Thyroid gland (tissue), 4 donors: ENCODE measurements around the gene LENG1. TPM values are rescaled to one million over a fixed set of nuclear protein-coding genes. Genes with fewer than 3 reads are reported as not detected.

ENCODE experiments used
- DNase-seq, 2 donors: peaks; one replicate each; pipeline ENCODE4 v3.0.0-alpha.2; 2019
- H3K27ac ChIP-seq, 3 donors: fragments of 200-600 bp; sonication (generic); 1 replicate in 2 of 3; 2 replicates in 1 of 3; pipeline ENCODE4 v1.5.1; 2016 to 2019; ENCODE audit warnings: mild to moderate bottlenecking in 1 of 3, moderate library complexity in 1 of 3
- H3K27me3 ChIP-seq: fragments of 200-600 bp; sonication (generic); one replicate; pipeline ENCODE4 v1.5.1; 2019
- H3K36me3 ChIP-seq, 2 donors: fragments of 200-600 bp; sonication (generic); one replicate each; pipeline ENCODE4 v1.5.1; 2016 to 2019
- H3K4me1 ChIP-seq, 2 donors: fragments of 200-600 bp; sonication (generic); one replicate each; pipeline ENCODE4 v1.5.1; 2017 to 2019
- H3K4me3 ChIP-seq, 3 donors: fragments of 200-600 bp; sonication (generic); replicated peaks in 1 of 3; 1 replicate in 2 of 3; 2 replicates in 1 of 3; pipeline ENCODE4 v1.5.1; 2016; ENCODE audit warnings: mild to moderate bottlenecking in 1 of 3
- H3K9me3 ChIP-seq: fragments of 200-600 bp; sonication (generic); one replicate; pipeline ENCODE4 v1.5.1; 2017
- POLR2A ChIP-seq, 2 donors: fragments of 450-650 bp; IDR thresholded peaks; one replicate each; pipeline ENCODE4 v1.6.1; 2017; ENCODE audit warnings: antibody characterized with exemption in 2 of 2, mild to moderate bottlenecking in 2 of 2, moderate library complexity in 1 of 2
- WGBS, 2 donors: methylation state at CpG; one replicate each; pipeline ENCODE4 v1.1.5; 2017; 5-methylcytosine and 5-hydroxymethylcytosine counted together
- intact Hi-C: fragments of 100-400 bp; cut with DNase I; formaldehyde crosslinking; loops from one replicate; pipeline ENCODE4 v1.15.1; 2023
- total RNA-seq, 4 donors: library from RNA; depleted of rRNA; stranded (reverse); fragments of >200 nt; gene quantifications; one replicate each; pipeline ENCODE4 v1.2.3, GENCODE V29; 2016
- TF ChIP-seq, protein P1 (sequence below), 6 experiments: fragments of 200-600 bp in 3 of 6; fragments of 450-650 bp in 3 of 6; sonication (generic) in 3 of 6; IDR thresholded peaks; one replicate each; pipeline ENCODE4 v1.5.1; 2016 to 2019; ENCODE audit warnings: antibody characterized with exemption in 6 of 6, mild to moderate bottlenecking in 2 of 6, inconsistent platforms in 1 of 6, moderate library complexity in 1 of 6

The LENG1 gene
- total RNA-seq, 4 donors from 2014 or later, result 6.3 to 14.5 (median 8.2) TPM

DNA sequence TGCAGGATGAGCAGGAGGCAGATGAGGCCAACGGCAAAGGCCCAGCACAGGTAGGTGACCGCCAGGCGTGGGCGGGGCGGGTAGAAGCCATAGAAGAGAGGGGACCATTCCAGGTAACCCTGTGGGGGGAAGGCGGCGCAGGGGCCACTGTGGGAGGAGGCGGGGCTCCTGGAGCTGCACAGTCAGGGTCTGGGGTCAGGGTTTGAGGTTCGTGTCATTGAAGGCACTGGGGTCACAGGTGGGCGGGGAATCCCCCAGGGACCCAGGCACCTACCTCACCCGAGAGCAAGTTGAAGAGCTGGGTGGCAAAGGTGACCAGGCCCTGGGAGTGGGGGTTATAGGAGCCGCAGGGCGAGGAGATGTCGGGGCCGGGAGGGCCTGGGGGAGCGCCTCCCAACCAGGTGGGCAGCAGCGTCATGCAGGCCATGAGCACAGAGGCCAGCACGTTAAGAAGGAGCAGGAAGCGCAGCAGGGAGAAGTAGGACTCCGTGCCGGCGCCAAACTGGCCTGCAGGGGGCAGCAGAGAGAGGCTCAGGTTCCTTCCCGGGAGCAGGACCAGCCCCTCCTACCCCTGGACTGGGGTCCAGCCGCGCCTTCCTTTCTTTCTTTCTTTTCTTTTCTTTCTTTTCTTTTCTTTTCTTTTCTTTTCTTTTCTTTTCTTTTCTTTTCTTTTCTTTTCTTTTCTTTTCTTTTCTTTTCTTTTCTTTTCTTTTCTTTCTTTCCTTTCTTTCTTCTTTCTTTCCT, 8.8 kb upstream of the LENG1 start:
- peak; percentile 88 to 91 for DNase-seq
- Histone ChIP-seq H3K27me3 (no peaks in the 10 kb centered on the region), H3K27ac (no peak overlapping the region), H3K4me1 (peaks cover 1 to 14% of the 10 kb centered on the region in 2 donors), H3K9me3 (no peaks in the 10 kb centered on the region), H3K36me3 (no peaks in the 10 kb centered on the region), H3K4me3 (no peak overlapping the region)
- TF ChIP-seq, protein P1, sequence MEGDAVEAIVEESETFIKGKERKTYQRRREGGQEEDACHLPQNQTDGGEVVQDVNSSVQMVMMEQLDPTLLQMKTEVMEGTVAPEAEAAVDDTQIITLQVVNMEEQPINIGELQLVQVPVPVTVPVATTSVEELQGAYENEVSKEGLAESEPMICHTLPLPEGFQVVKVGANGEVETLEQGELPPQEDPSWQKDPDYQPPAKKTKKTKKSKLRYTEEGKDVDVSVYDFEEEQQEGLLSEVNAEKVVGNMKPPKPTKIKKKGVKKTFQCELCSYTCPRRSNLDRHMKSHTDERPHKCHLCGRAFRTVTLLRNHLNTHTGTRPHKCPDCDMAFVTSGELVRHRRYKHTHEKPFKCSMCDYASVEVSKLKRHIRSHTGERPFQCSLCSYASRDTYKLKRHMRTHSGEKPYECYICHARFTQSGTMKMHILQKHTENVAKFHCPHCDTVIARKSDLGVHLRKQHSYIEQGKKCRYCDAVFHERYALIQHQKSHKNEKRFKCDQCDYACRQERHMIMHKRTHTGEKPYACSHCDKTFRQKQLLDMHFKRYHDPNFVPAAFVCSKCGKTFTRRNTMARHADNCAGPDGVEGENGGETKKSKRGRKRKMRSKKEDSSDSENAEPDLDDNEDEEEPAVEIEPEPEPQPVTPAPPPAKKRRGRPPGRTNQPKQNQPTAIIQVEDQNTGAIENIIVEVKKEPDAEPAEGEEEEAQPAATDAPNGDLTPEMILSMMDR (IDR thresholded peaks at IDR 0.05), result peak; percentile 66 to 94 (median 74)
- TF ChIP-seq POLR2A (IDR thresholded peaks at IDR 0.05), result no peak
- intact Hi-C loops, result loop anchor here (5.0 kb wide), 1 partner anchor 64 kb away; no protein-coding TSS in a partner anchor
- WGBS, 2 donors, result 35% methylated on average over 23 to 24 of the region's 25 CpGs

DNA sequence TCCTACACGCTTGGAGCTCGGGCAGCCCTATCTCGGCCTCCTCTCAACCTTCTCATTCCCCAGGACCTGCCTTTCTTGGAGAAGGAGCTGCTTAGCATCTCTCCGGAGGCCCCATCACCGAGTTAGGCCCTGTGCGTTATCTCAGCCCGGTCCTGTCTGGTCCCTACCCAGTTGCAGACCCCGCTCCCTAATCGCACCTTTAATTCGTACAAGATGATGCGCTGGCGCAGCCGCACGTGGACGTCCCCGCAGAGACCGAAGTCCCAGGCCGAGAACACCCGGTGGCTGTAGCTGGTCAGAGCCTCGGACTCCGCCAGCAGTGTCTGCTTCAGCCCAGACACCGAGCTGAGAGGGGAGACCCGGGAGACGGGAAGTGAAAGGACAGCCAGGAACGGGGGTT, 5.7 kb upstream of the LENG1 start:
- H3K9me3 ChIP-seq, result no peaks in the 10 kb centered on the region
- H3K36me3 ChIP-seq, result no peaks in the 10 kb centered on the region
- intact Hi-C loops, result loop anchor here (5.0 kb wide), 1 partner anchor 67 kb away; no protein-coding TSS in a partner anchor
- no peak for TF ChIP-seq POLR2A (IDR thresholded peaks at IDR 0.05)
- TF ChIP-seq, protein P1 (IDR thresholded peaks at IDR 0.05), result no peak
- DNase-seq, result no peak
- no peak overlapping the region for H3K4me3 ChIP-seq
- peaks cover 14 to 38% of the 10 kb centered on the region in 2 donors for H3K4me1 ChIP-seq
- no peak overlapping the region for H3K27ac ChIP-seq
- WGBS, 2 donors, result 92 to 93% methylated on average over 25 of the region's 25 CpGs
- no peaks in the 10 kb centered on the region for H3K27me3 ChIP-seq

DNA sequence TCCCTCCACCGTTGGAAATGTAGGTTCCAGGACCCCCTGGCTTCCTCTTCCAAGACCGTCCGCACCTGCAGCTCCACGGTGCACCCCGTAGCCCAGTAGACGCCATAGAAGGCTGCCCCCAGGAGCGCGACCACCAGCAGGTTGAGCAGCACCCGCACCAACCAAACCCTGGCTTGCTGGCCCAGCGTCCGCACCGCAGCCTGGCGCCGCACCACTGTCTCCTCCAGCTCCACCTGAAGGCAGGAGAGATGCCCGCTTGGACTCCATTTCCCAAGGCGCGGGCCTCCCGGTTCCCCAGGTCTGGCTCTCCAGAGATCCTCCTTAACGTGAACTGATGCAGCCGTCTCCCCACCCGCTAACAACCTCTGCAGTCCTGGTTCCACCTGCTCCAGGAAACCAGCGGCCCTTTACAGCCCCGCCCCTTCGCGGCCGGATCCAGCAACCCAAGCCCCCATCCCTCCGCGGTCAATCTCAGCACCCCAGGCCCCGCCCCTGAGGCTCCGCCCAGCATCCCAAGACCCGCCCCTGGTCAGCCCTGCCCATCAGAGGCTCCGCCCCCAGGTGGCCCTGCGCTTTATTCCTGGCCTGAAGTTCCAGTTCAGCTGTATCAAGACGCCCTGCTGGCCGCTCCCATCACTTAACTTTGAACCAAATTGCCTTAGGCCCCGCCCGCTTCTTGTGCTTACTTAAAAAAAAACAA, 5.0 kb upstream of the LENG1 start:
- intact Hi-C loops, result loop anchor here (5.0 kb wide), 1 partner anchor 68 kb away; no protein-coding TSS in a partner anchor
- TF ChIP-seq, protein P1 (IDR thresholded peaks at IDR 0.05), result no peak
- no peak for TF ChIP-seq POLR2A (IDR thresholded peaks at IDR 0.05)
- Histone ChIP-seq H3K27me3 (no peaks in the 10 kb centered on the region), H3K36me3 (no peaks in the 10 kb centered on the region), H3K9me3 (no peaks in the 10 kb centered on the region), H3K4me1 (peaks cover 16 to 40% of the 10 kb centered on the region in 2 donors), H3K27ac (no peak overlapping the region), H3K4me3 (no peak overlapping the region)
- WGBS, 2 donors, result 16 to 17% methylated on average over 21 to 32 of the region's 37 CpGs
- DNase-seq, result peak; percentile 44 to 62

DNA sequence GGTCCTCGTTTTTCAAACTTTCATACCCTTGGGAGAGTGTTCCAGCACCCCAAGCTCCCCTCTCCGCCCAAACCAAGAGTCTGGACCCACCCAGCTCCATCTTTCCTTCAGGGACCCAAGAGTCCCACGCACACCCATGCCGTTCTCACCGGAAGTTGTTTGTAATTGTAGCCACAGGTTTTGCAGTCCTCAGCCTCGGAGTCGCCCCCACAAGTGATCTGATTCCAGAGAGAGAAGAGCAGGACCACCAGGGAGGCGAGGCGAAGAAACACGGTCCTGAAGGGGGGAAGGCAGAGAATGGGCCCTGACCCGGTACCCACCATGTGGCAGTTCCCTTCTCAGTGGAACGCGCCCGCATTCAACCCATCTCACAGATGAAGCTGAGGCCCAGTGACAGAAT, 3.4 kb upstream of the LENG1 start:
- Histone ChIP-seq H3K9me3 (no peaks in the 10 kb centered on the region), H3K27me3 (no peaks in the 10 kb centered on the region), H3K27ac (no peak overlapping the region), H3K4me3 (no peak overlapping the region), H3K36me3 (peaks cover under 1 to 4% of the 10 kb centered on the region in 2 donors), H3K4me1 (peaks cover 26 to 45% of the 10 kb centered on the region in 2 donors)
- no peak for DNase-seq
- 65 to 72% methylated on average over 14 of the region's 14 CpGs for WGBS, 2 donors
- intact Hi-C loops, result no loop called here
- TF ChIP-seq POLR2A (IDR thresholded peaks at IDR 0.05), result no peak
- TF ChIP-seq, protein P1 (IDR thresholded peaks at IDR 0.05), result no peak
